Psoas muscle (tissue), 8 donors: ENCODE results near the gene KMT5B. TPM values are rescaled to one million over a fixed set of nuclear protein-coding genes. Genes with fewer than 3 reads are reported as not detected.
A peak's percentile ranks its signal among the peaks of the same experiment; 100 is the strongest.

ENCODE experiments used
- ATAC-seq, 4 donors: fragments of 200-7000 bp; cut with Tn5 transposase; one replicate each; pipeline ENCODE4 v1.9.1; 2020; ENCODE audit warnings: moderate library complexity in 3 of 4, mild to moderate bottlenecking in 2 of 4
- DNase-seq, 2 donors: peaks; one replicate each; pipeline ENCODE4 v3.0.0-alpha.2; 2020
- H3K27ac ChIP-seq: fragments of 200-600 bp; one replicate; pipeline ENCODE4 v1.8.0; 2022
- H3K27me3 ChIP-seq, 3 donors: fragments of 200-600 bp in 1 of 3; one replicate each; pipeline versions ENCODE4 v1.6.1 to v1.8.0; 2013 to 2022; ENCODE audit warnings: low read length in 2 of 3, mild to moderate bottlenecking in 2 of 3, moderate library complexity in 1 of 3; ENCODE audit not compliant: insufficient read depth in 3 of 3
- H3K36me3 ChIP-seq, 2 donors: fragments of 200-600 bp in 1 of 2; one replicate each; pipeline versions ENCODE4 v1.6.1 to v1.8.0; 2013 to 2022; ENCODE audit warnings: low read depth in 1 of 2, mild to moderate bottlenecking in 1 of 2, moderate library complexity in 1 of 2; ENCODE audit not compliant: insufficient read depth in 1 of 2
- H3K4me1 ChIP-seq: fragments of 200-600 bp; one replicate; pipeline ENCODE4 v1.8.0; 2022
- H3K4me3 ChIP-seq: fragments of 200-600 bp; one replicate; pipeline ENCODE4 v1.8.0; 2022; ENCODE audit warnings: mild to moderate bottlenecking
- H3K9me3 ChIP-seq: fragments of 200-600 bp; one replicate; pipeline ENCODE4 v1.8.0; 2022
- WGBS, 3 donors: extraction: QIAGEN DNeasy Blood & Tissue Kit; methylation state at CpG; one replicate each; pipeline versions ENCODE4 v1.1.6 to v1.1.7; 2013; 5-methylcytosine and 5-hydroxymethylcytosine counted together
- intact Hi-C, 2 donors: fragments of 100-400 bp; cut with DNase I; formaldehyde crosslinking; loops; one replicate each; pipeline versions ENCODE4 v1.11.0 to v1.14.2; 2022
- polyA plus RNA-seq, 3 donors: library from polyadenylated mRNA; stranded (reverse); fragments of 200-250 nt; gene quantifications; one replicate each; pipeline ENCODE4 v1.2.3, GENCODE V29; 2013
- total RNA-seq, 4 donors: library from RNA; stranded (reverse); fragmentation: NEBNext Ultra II Directional in 2 of 4; extraction: Animal tissue kit (Norgen Biotek cat#: 25700) in 2 of 4; gene quantifications; one replicate each; pipeline versions ENCODE4 v1.2.1 to v1.2.4, GENCODE V29; 2021 to 2023
- TF ChIP-seq, protein P1 (sequence below): fragments of 200-600 bp; IDR thresholded peaks from one replicate; pipeline ENCODE4 v1.8.0; 2022; ENCODE audit warnings: antibody characterized with exemption
- donor health status: healthy with polysubstance abuse.
- donor health status: DM: no; HTN: no; CAD: no; lungs with moderate emphysema.
- donor health status: Bipolar disorder and iron deficiency.
- donor health status: healthy.
- donor health status: DM: yes; HTN: yes; CAD: no.
- donor health status: DM: no; HTN: no; CAD: no.
- donor health status: DM: no; HTN: no; CAD: no.
- donor health status: DM: yes; HTN: yes; CAD: no.

KMT5B gene
- total and polyA plus RNA-seq, 7 donors, result 9.8 to 27.6 (median 18.1) TPM

DNA sequence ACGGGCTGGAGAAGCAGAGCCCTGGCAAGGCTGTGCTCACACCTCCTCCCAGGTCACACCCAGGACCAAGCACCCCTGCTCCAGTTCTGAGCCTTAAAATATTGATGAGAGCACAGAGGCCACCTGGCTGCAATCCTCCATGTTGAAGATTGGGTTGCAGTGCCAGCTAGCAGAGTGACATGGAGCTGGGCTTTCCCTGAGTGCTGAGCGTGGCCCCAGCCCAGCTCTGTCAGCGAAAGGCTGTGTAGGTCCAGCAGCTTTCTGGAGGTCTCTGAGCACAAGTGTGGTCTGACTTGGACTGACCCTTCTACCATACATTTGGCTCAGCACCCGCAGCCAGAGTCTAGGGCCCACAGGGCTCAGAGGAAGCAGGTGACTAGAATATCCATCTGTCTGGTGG, 87.9 kb downstream of the KMT5B start:
- Histone ChIP-seq H3K27ac (no peak overlapping the region), H3K9me3 (no peaks in the 10 kb centered on the region)

DNA sequence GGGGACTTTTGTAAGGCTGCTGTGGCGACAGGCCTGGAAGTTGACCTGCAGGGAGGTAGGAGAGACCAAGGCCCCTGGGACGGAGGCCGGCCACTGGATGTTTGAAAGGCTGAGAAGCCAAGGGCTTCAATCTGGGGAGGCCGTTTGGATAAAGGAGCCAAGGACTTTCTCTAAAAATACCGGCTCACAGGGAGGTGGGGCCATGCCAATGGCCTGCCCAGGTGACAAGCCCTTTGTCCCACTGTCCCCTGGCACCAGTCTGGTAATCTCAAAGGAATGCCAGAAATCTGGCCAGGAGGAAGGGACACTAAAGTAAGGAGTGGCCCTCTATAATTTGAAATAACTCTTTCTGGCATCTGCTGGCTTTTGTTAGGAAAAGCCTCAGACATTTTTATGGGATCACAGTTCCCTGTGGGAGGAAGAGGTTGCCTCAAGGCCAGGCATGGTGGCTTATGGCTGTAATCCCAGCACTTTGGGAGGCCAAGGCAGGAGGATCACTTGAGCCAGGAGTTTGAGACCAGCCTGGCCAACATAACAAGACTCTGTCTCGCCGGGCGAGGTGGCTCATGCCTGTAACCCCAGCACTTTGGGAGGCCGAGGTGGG, 90.1 kb downstream of the KMT5B start:
- H3K27me3 ChIP-seq, result no peaks in the 10 kb centered on the region
- DNase-seq (no peak), ATAC-seq (no peak)
- no peaks in the 10 kb centered on the region for H3K36me3 ChIP-seq
- peaks cover 22% of the 10 kb centered on the region for H3K4me1 ChIP-seq
- no peak overlapping the region for H3K4me3 ChIP-seq
- no peaks in the 10 kb centered on the region for H3K9me3 ChIP-seq
- TF ChIP-seq, protein P1, sequence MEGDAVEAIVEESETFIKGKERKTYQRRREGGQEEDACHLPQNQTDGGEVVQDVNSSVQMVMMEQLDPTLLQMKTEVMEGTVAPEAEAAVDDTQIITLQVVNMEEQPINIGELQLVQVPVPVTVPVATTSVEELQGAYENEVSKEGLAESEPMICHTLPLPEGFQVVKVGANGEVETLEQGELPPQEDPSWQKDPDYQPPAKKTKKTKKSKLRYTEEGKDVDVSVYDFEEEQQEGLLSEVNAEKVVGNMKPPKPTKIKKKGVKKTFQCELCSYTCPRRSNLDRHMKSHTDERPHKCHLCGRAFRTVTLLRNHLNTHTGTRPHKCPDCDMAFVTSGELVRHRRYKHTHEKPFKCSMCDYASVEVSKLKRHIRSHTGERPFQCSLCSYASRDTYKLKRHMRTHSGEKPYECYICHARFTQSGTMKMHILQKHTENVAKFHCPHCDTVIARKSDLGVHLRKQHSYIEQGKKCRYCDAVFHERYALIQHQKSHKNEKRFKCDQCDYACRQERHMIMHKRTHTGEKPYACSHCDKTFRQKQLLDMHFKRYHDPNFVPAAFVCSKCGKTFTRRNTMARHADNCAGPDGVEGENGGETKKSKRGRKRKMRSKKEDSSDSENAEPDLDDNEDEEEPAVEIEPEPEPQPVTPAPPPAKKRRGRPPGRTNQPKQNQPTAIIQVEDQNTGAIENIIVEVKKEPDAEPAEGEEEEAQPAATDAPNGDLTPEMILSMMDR, result no peak
- peak overlapping the region; percentile 61 for H3K27ac ChIP-seq
- intact Hi-C loops, result loop anchor here in 1 of 2 donors (5.0 kb wide), 1 partner anchor 84 kb away; no protein-coding TSS in a partner anchor
- WGBS, 3 donors, result 49 to 70% (median 68%) methylated on average over 9 of the region's 9 CpGs

More for the DNA sequence above, 87.9 kb downstream of the KMT5B start:
- H3K36me3 ChIP-seq, result no peaks in the 10 kb centered on the region
- 60 to 77% (median 68%) methylated on average over 4 of the region's 4 CpGs for WGBS, 3 donors
- peaks cover 12% of the 10 kb centered on the region for H3K4me1 ChIP-seq
- intact Hi-C loops, result loop anchor here in 1 of 2 donors (5.0 kb wide), 1 partner anchor 93 kb away; the partner anchor contains the start of gene NDUFS8
- DNase-seq (no peak), ATAC-seq (no peak)
- TF ChIP-seq, protein P1, result no peak
- no peaks in the 10 kb centered on the region for H3K27me3 ChIP-seq
- no peak overlapping the region for H3K4me3 ChIP-seq

DNA sequence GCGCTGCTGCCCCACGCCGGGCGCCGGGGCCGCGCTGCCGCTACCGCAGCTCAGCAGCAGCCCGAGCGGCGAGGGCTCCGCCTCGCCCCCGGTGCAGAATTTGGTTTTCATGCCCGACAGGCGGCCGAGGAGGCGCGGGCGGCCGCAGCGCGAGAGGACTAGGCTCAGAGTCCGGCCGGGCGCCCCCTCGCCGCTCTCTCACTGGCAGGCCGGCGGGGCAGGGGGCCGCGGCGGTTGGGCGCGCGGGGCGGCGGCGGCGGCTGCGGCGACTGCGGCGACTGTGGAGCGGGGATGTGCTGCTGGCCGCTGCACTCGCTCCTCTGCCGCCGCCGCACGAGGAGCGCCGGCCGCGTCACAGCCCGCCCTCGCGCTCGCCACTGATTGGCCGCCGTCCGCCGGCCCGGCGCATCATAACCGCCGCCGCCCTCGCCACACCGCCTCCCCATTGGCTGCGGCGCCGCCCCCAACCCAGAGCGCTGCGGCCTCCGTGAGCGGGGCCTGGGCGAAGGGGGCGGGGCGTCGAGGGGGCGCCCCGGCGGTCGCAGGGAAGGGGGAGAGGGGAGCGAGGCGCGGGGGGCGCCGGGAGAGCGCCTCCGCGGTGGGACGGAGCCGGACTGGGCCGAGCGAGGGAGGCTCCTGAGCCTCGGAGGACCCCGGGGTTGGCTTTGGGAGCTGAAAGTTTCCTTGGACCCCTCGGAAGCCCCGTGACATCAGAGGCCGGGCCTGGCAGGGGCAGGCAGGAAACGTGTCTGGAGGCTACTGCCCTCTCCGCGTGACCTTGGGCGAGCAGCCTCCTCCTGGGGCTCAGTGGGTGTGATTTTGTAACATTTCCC, 91.8 kb downstream of the KMT5B start, which contains the start of gene CHKA:
TSS of gene CHKA (minus strand) at position 322 of the 833 bp plus-strand sequence. CDS start at position 111, 211 bp downstream.
- WGBS, 3 donors, result 1% methylated on average over 39 to 107 of the region's 107 CpGs
- intact Hi-C loops, result loop anchor here in 1 of 2 donors (5.0 kb wide), 1 partner anchor 86 kb away; no protein-coding TSS in a partner anchor
- peak within 1 kb of the TSS; percentile 99 for H3K27ac ChIP-seq
- ATAC-seq, result peak; percentile 95 to 97 (median 96)
- H3K4me3 ChIP-seq, result peak within 1 kb of the TSS; percentile 81
- DNase-seq, result peak; percentile 95 to 97
- no peaks in the 10 kb centered on the region for H3K27me3 ChIP-seq
- TF ChIP-seq, protein P1, result no peak
- no peaks in the 10 kb centered on the region for H3K36me3 ChIP-seq
- H3K4me1 ChIP-seq, result peaks cover 28% of the 10 kb centered on the region
- H3K9me3 ChIP-seq, result no peaks in the 10 kb centered on the region

DNA sequence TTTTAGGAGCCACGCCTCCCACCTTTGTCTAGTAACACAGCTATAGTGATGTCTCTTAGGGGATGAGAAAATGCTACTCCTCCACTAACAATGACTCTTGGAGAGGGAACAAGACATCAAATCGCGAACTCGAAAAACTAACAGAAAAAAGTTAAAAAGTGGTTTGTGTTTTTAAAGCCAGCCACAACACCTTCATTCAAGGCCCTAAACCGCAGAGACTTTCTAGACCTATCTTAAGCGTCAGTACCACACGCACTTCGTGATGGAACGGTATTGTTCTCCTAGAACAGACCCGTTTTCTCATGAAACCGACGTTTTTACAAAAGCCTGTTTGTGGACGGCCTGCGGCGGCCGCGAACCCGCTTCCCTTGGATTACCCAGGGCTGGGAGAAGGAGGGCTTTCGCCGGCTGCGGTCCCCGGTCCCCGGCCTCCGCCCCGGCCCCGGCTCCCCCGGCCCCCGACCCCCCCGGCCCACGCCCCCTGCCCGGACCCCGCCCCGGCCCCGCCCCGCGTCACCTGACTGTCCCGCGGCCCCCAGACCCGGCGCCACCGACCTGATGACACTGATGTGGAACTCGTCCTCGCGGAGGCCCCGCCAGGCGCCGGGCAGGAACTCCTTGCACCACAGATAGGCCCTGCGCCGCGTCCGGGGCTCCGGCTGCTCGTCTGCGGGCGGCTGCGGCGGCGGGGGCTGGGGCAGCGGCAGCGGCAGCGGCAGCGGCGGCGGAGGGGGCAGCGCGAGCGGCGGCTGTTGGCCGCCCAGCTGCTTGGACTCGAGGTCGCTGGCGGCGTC, 92.6 kb downstream of the KMT5B start:
- WGBS, 3 donors, result 2 to 5% (median 3%) methylated on average over 27 to 73 of the region's 73 CpGs
- no peaks in the 10 kb centered on the region for H3K27me3 ChIP-seq
- ATAC-seq, result no peak
- TF ChIP-seq, protein P1, result no peak
- peak overlapping the region; percentile 99 for H3K27ac ChIP-seq
- intact Hi-C loops, result loop anchor here in 1 of 2 donors (5.0 kb wide), 1 partner anchor 87 kb away; no protein-coding TSS in a partner anchor
- H3K36me3 ChIP-seq, result no peaks in the 10 kb centered on the region
- peaks cover 28% of the 10 kb centered on the region for H3K4me1 ChIP-seq
- peak; percentile 66 to 75 for DNase-seq
- H3K4me3 ChIP-seq, result peak overlapping the region; percentile 81
- no peaks in the 10 kb centered on the region for H3K9me3 ChIP-seq
